Liver (tissue), 9 donors: ENCODE measurements around the gene CDH15. TPM values are rescaled to one million over a fixed set of nuclear protein-coding genes. Genes with fewer than 3 reads are reported as not detected.

Source experiments
- DNase-seq: peaks from one replicate; pipeline ENCODE4 v3.0.0-alpha.2; 2017; ENCODE audit warnings: low spot score
- H3K27ac ChIP-seq, 2 donors: one replicate each; pipeline ENCODE4 v1.7.0; 2013; ENCODE audit warnings: inconsistent platforms in 2 of 2, low read length in 2 of 2, control low read depth in 1 of 2, low read depth in 1 of 2, mild to moderate bottlenecking in 1 of 2
- H3K27me3 ChIP-seq, 4 donors: one replicate each; pipeline versions ENCODE4 v1.6.1 to v1.7.0; 2013; ENCODE audit warnings: low read length in 3 of 4, inconsistent platforms in 1 of 4, mild to moderate bottlenecking in 1 of 4, moderate library complexity in 1 of 4; ENCODE audit not compliant: control insufficient read depth in 4 of 4, insufficient read depth in 4 of 4
- H3K36me3 ChIP-seq, 4 donors: one replicate each; pipeline versions ENCODE4 v1.6.1 to v1.7.0; 2013; ENCODE audit warnings: low read length in 3 of 4, mild to moderate bottlenecking in 3 of 4, low read depth in 1 of 4, moderate library complexity in 1 of 4; ENCODE audit not compliant: control insufficient read depth in 4 of 4, insufficient read depth in 3 of 4
- H3K4me1 ChIP-seq, 4 donors: one replicate each; pipeline versions ENCODE4 v1.6.1 to v1.7.0; 2013; ENCODE audit warnings: low read length in 3 of 4, mild to moderate bottlenecking in 3 of 4, moderate library complexity in 1 of 4; ENCODE audit not compliant: control insufficient read depth in 4 of 4, insufficient read depth in 4 of 4
- H3K4me3 ChIP-seq, 3 donors: one replicate each; pipeline versions ENCODE4 v1.6.1 to v1.7.0; 2013; ENCODE audit warnings: low read length in 3 of 3, control low read depth in 1 of 3, low read depth in 1 of 3, mild to moderate bottlenecking in 1 of 3
- H3K9ac ChIP-seq, 2 donors: one replicate each; pipeline ENCODE4 v1.7.0; 2013; ENCODE audit warnings: low read length in 2 of 2, mild to moderate bottlenecking in 2 of 2, moderate library complexity in 2 of 2, control low read depth in 1 of 2, low read depth in 1 of 2
- H3K9me3 ChIP-seq, 4 donors: one replicate each; pipeline versions ENCODE4 v1.6.1 to v1.7.0; 2013; ENCODE audit warnings: low read length in 3 of 4; ENCODE audit not compliant: control insufficient read depth in 4 of 4
- EGR1 ChIP-seq, 2 donors: IDR thresholded peaks; 2 replicates each; pipeline ENCODE4 v1.6.1; 2016 to 2018; ENCODE audit warnings: antibody characterized with exemption in 2 of 2, low read depth in 2 of 2
- FOXA1 ChIP-seq: IDR thresholded peaks from 2 replicates; pipeline ENCODE4 v1.6.1; 2016; ENCODE audit warnings: antibody characterized with exemption
- FOXA2 ChIP-seq: IDR thresholded peaks from 2 replicates; pipeline ENCODE4 v1.6.1; 2016; ENCODE audit warnings: antibody characterized with exemption
- GABPA ChIP-seq, 2 donors: IDR thresholded peaks in 1 of 2; conservative IDR thresholded peaks in 1 of 2; 2 replicates each; pipeline ENCODE4 v1.6.1; 2016; ENCODE audit warnings: antibody characterized with exemption in 2 of 2, mild to moderate bottlenecking in 1 of 2, moderate library complexity in 1 of 2
- HNF4A ChIP-seq, 2 donors: conservative IDR thresholded peaks; 2 replicates each; pipeline ENCODE4 v1.6.1; 2016; ENCODE audit warnings: antibody characterized with exemption in 2 of 2, mild to moderate bottlenecking in 2 of 2
- JUND ChIP-seq, 2 donors: IDR thresholded peaks; 2 replicates each; pipeline ENCODE4 v1.6.1; 2016; ENCODE audit warnings: antibody characterized with exemption in 2 of 2
- NR2F2 ChIP-seq: IDR thresholded peaks from 2 replicates; pipeline ENCODE4 v1.6.1; 2016; ENCODE audit warnings: antibody characterized with exemption
- RAD21 ChIP-seq, 2 donors: IDR thresholded peaks; 2 replicates each; pipeline ENCODE4 v1.6.1; 2016; ENCODE audit warnings: antibody characterized with exemption in 2 of 2, mild to moderate bottlenecking in 2 of 2
- SP1 ChIP-seq: IDR thresholded peaks from 2 replicates; pipeline ENCODE4 v1.6.1; 2018; ENCODE audit warnings: antibody characterized with exemption, mild to moderate bottlenecking
- TAF1 ChIP-seq: conservative IDR thresholded peaks from 2 replicates; pipeline ENCODE4 v1.6.1; 2016; ENCODE audit warnings: antibody characterized with exemption, mild to moderate bottlenecking
- YY1 ChIP-seq: IDR thresholded peaks from 2 replicates; pipeline ENCODE4 v1.6.1; 2016; ENCODE audit warnings: antibody characterized with exemption, mild to moderate bottlenecking
- ZBTB33 ChIP-seq: IDR thresholded peaks from 2 replicates; pipeline ENCODE4 v1.6.1; 2016; ENCODE audit warnings: antibody characterized with exemption
- WGBS: extraction: QIAGEN DNeasy Blood & Tissue Kit; methylation state at CpG from one replicate; pipeline ENCODE4 v1.1.7; 2013; 5-methylcytosine and 5-hydroxymethylcytosine counted together
- polyA plus RNA-seq, 2 donors: library from polyadenylated mRNA; stranded (reverse) in 1 of 2; unstranded in 1 of 2; fragments of 200-250 nt in 1 of 2; fragments of >200 nt in 1 of 2; fragmentation: Nextera tagmentation in 1 of 2; extraction: Ambion mirVana in 1 of 2; gene quantifications; one replicate each; pipeline versions ENCODE4 v1.2.1 to v1.2.3, GENCODE V29; 2013 to 2015
- total RNA-seq, 2 donors: library from RNA; depleted of rRNA; stranded (reverse); fragments of >200 nt; gene quantifications; one replicate each; pipeline ENCODE4 v1.2.3, GENCODE V29; 2014
- TF ChIP-seq, protein P1 (sequence below): IDR thresholded peaks from 2 replicates; pipeline ENCODE4 v1.6.1; 2016; ENCODE audit warnings: antibody characterized with exemption
- TF ChIP-seq, protein P2 (sequence below): IDR thresholded peaks from 2 replicates; pipeline ENCODE4 v1.6.1; 2016; ENCODE audit warnings: antibody characterized with exemption, mild to moderate bottlenecking
- TF ChIP-seq, protein P3 (sequence below): fragments of 150-350 bp; IDR thresholded peaks from 2 replicates; pipeline ENCODE4 v1.5.1; 2017; ENCODE audit warnings: improper control_type of control experiment, low read depth, low read length; ENCODE audit not compliant: missing input control
- TF ChIP-seq, protein P4 (sequence below): IDR thresholded peaks from 2 replicates; pipeline ENCODE4 v1.6.1; 2016; ENCODE audit warnings: antibody characterized with exemption
- donor health status: healthy.
- donor health status: healthy.
- donor health status: healthy.
- donor health status: healthy.
- donor health status: healthy.

The CDH15 gene
- total and polyA plus RNA-seq, 4 donors: 0.12 TPM; not detected in 3

GRCh38 chr16:89137666-89138512 is 33.7 kb upstream of the CDH15 start:
- no peak for DNase-seq
- H3K36me3 ChIP-seq: peaks cover 3 to 38% (median 17%) of the 10 kb centered on the region in 4 donors
- no peak overlapping the region for H3K4me3 ChIP-seq
- H3K27ac ChIP-seq: no peak overlapping the region
- WGBS: 96% methylated on average over 24 of the region's 24 CpGs
- no peak overlapping the region for H3K9ac ChIP-seq
- no peak for TF ChIP-seq YY1
- no peak for TF ChIP-seq FOXA2
- no peak for TF ChIP-seq EGR1 (IDR thresholded peaks at IDR 0.05; ENCODE audit: low read depth in 2 of 2)
- TF ChIP-seq GABPA (IDR thresholded peaks at IDR 0.05 in 1 of 2, conservative IDR thresholded peaks at IDR 0.05 in 1 of 2): no peak
- no peak for TF ChIP-seq SP1
- TF ChIP-seq FOXA1: no peak
- TF ChIP-seq, protein P1, sequence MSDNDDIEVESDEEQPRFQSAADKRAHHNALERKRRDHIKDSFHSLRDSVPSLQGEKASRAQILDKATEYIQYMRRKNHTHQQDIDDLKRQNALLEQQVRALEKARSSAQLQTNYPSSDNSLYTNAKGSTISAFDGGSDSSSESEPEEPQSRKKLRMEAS: no peak
- no peak for TF ChIP-seq RAD21 (IDR thresholded peaks at IDR 0.05)
- TF ChIP-seq, protein P2, sequence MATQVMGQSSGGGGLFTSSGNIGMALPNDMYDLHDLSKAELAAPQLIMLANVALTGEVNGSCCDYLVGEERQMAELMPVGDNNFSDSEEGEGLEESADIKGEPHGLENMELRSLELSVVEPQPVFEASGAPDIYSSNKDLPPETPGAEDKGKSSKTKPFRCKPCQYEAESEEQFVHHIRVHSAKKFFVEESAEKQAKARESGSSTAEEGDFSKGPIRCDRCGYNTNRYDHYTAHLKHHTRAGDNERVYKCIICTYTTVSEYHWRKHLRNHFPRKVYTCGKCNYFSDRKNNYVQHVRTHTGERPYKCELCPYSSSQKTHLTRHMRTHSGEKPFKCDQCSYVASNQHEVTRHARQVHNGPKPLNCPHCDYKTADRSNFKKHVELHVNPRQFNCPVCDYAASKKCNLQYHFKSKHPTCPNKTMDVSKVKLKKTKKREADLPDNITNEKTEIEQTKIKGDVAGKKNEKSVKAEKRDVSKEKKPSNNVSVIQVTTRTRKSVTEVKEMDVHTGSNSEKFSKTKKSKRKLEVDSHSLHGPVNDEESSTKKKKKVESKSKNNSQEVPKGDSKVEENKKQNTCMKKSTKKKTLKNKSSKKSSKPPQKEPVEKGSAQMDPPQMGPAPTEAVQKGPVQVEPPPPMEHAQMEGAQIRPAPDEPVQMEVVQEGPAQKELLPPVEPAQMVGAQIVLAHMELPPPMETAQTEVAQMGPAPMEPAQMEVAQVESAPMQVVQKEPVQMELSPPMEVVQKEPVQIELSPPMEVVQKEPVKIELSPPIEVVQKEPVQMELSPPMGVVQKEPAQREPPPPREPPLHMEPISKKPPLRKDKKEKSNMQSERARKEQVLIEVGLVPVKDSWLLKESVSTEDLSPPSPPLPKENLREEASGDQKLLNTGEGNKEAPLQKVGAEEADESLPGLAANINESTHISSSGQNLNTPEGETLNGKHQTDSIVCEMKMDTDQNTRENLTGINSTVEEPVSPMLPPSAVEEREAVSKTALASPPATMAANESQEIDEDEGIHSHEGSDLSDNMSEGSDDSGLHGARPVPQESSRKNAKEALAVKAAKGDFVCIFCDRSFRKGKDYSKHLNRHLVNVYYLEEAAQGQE: no peak
- TF ChIP-seq NR2F2: no peak
- TF ChIP-seq, protein P3, sequence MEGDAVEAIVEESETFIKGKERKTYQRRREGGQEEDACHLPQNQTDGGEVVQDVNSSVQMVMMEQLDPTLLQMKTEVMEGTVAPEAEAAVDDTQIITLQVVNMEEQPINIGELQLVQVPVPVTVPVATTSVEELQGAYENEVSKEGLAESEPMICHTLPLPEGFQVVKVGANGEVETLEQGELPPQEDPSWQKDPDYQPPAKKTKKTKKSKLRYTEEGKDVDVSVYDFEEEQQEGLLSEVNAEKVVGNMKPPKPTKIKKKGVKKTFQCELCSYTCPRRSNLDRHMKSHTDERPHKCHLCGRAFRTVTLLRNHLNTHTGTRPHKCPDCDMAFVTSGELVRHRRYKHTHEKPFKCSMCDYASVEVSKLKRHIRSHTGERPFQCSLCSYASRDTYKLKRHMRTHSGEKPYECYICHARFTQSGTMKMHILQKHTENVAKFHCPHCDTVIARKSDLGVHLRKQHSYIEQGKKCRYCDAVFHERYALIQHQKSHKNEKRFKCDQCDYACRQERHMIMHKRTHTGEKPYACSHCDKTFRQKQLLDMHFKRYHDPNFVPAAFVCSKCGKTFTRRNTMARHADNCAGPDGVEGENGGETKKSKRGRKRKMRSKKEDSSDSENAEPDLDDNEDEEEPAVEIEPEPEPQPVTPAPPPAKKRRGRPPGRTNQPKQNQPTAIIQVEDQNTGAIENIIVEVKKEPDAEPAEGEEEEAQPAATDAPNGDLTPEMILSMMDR: no peak
- TF ChIP-seq ZBTB33: no peak
- no peaks in the 10 kb centered on the region for H3K9me3 ChIP-seq
- H3K27me3 ChIP-seq: no peaks in the 10 kb centered on the region
- H3K4me1 ChIP-seq: no peaks in the 10 kb centered on the region

- no peaks in the 10 kb centered on the region for H3K9me3 ChIP-seq
- no peak overlapping the region for H3K27ac ChIP-seq
- no peak overlapping the region for H3K9ac ChIP-seq
- no peak overlapping the region for H3K4me3 ChIP-seq
- H3K27me3 ChIP-seq: no peaks in the 10 kb centered on the region
- no peak for DNase-seq
- 98% methylated on average over 7 of the region's 7 CpGs for WGBS
- peaks cover 3 to 32% (median 12%) of the 10 kb centered on the region in 4 donors for H3K36me3 ChIP-seq
- no peaks in the 10 kb centered on the region for H3K4me1 ChIP-seq
- no peak for TF ChIP-seq TAF1
- TF ChIP-seq RAD21 (IDR thresholded peaks at IDR 0.05): no peak
- TF ChIP-seq, protein P2: no peak
- TF ChIP-seq NR2F2: no peak
- no peak for TF ChIP-seq HNF4A (conservative IDR thresholded peaks at IDR 0.05)
- no peak for TF ChIP-seq SP1
- TF ChIP-seq EGR1 (IDR thresholded peaks at IDR 0.05; ENCODE audit: low read depth in 2 of 2): no peak
- no peak for TF ChIP-seq YY1
- TF ChIP-seq, protein P1: no peak
- no peak for TF ChIP-seq FOXA1
- TF ChIP-seq, protein P3: no peak
- TF ChIP-seq, protein P4, sequence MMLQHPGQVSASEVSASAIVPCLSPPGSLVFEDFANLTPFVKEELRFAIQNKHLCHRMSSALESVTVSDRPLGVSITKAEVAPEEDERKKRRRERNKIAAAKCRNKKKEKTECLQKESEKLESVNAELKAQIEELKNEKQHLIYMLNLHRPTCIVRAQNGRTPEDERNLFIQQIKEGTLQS: no peak
- TF ChIP-seq GABPA (IDR thresholded peaks at IDR 0.05 in 1 of 2, conservative IDR thresholded peaks at IDR 0.05 in 1 of 2): no peak
- no peak for TF ChIP-seq JUND (IDR thresholded peaks at IDR 0.05)
Observed at GRCh38 chr16:89138513-89138795, 33.1 kb upstream of the CDH15 start.
